Keratinocyte (primary cell): ENCODE results near the gene PRLH.

Experiments used
- EZH2 ChIP-seq: IDR thresholded peaks from one replicate; pipeline ENCODE4 v1.6.1; 2012; ENCODE audit warnings: inconsistent platforms, mild to moderate bottlenecking, low read length, moderate library complexity
- TF ChIP-seq, protein P1 (sequence below), 3 experiments: IDR thresholded peaks in 1 of 3; conservative IDR thresholded peaks in 1 of 3; optimal IDR thresholded peaks in 1 of 3; 2 replicates in 2 of 3; 3 replicates in 1 of 3; pipeline versions ENCODE3 to v1.5.1; 2011; ENCODE audit warnings: low read length in 3 of 3, mild to moderate bottlenecking in 3 of 3, moderate library complexity in 2 of 3, control low read depth in 1 of 3, inconsistent platforms in 1 of 3; ENCODE audit not compliant: insufficient read depth in 2 of 3; ENCODE audit errors: extremely low read depth in 1 of 3

DNA sequence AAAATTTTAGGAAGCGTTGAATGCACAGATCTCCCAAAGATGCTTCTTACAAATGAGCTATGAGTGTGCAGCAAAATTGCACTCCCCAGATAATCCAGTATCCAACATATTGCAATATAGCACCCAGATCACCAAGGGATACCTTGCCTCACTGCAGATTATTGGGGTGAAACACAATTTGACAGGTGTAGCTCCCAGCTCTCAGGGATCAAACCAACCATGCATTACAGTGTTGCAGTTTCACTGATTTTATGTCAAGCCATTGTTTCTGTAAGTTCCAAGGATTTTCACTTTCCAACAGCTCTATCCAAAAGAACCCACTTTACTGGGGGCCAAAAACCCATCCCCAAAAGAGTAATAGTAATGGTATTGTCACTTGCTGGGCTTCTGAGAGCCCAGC is 10.8 kb upstream of the PRLH start:
- TF ChIP-seq, protein P1, sequence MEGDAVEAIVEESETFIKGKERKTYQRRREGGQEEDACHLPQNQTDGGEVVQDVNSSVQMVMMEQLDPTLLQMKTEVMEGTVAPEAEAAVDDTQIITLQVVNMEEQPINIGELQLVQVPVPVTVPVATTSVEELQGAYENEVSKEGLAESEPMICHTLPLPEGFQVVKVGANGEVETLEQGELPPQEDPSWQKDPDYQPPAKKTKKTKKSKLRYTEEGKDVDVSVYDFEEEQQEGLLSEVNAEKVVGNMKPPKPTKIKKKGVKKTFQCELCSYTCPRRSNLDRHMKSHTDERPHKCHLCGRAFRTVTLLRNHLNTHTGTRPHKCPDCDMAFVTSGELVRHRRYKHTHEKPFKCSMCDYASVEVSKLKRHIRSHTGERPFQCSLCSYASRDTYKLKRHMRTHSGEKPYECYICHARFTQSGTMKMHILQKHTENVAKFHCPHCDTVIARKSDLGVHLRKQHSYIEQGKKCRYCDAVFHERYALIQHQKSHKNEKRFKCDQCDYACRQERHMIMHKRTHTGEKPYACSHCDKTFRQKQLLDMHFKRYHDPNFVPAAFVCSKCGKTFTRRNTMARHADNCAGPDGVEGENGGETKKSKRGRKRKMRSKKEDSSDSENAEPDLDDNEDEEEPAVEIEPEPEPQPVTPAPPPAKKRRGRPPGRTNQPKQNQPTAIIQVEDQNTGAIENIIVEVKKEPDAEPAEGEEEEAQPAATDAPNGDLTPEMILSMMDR (optimal IDR thresholded peaks at IDR 0.05 in 1 of 3, IDR thresholded peaks at IDR 0.05 in 1 of 3, conservative IDR thresholded peaks at IDR 0.05 in 1 of 3; ENCODE audit: extremely low read depth in 1 of 3, insufficient read depth in 2 of 3, low read length in 3 of 3), result no peak
- no peak for TF ChIP-seq EZH2
